GM18499 (cell line): Measurements from ENCODE around the gene POLR2H.
"Not testable (repeated sequence)": the region's sequence is repeated elsewhere in the genome, so short reads cannot be mapped to it uniquely, and the experiment has no call there.

ENCODE experiments used
- ATAC-seq: cut with Tn5 transposase; IDR thresholded peaks from one replicate; pipeline ENCODE4 v1.9.1; 2021; ENCODE audit warnings: moderate number of reproducible peaks; ENCODE audit not compliant: insufficient read depth, unreplicated experiment

POLR2H gene

GRCh38 chr3:184335291-184335660 is 26.2 kb upstream of the POLR2H start:
- no peak for ATAC-seq

GRCh38 chr3:184335661-184336546 is 25.6 kb upstream of the POLR2H start:
- no peak for ATAC-seq

- ATAC-seq = no peak
These were observed 24.7 kb upstream of the POLR2H start for GRCh38 chr3:184336547-184337398.

- no peak for ATAC-seq
These were observed 24.2 kb upstream of the POLR2H start, which contains the start of gene FAM131A for GRCh38 chr3:184337399-184337714. Gene FAM131A (plus strand): TSS chr3:184337600. CDS start chr3:184337631, 31 bp downstream.

DNA sequence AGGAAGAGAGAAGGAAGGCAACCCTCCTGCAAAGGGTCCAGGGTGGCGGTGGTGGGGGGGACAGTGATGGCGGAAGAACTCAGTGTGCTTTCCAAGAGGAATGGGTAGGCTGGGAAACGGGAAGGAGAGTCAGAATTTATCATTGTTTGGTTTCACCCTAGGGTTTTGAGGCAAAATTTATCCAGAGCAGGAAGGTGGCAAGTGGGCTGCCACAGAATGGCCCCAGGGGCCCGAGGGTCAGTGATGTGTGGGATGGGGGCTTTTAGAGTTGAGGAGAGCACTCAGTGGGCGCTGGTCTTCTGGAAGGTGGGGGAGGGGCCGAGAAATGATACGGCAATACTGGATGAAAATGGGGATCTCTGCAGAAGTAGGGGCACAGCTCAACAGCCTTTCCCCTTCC is 23.5 kb upstream of the POLR2H start:
- ATAC-seq = no peak

GRCh38 chr3:184338511-184338945 is 23.0 kb upstream of the POLR2H start:
- ATAC-seq = no peak

DNA sequence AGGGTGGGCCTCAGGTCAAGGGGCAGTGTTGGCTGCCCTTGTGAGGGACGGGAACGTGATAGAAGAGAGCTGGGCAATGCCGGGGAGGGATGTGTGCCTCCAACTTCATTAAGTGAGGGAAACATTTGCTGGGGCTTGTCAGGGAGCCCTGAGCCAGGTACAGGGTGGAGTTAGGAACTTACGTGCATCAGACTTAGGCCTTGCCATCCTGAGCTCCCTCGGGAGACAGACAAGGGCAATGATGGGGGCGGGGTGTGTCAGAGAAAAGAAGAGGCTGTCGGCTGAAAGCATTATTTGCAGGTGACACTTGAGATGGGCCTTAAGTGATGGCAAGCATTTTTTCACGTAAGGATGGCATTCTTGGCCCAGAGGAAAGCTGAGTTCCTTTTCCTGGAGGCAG is 22.5 kb upstream of the POLR2H start:
- no peak for ATAC-seq

DNA sequence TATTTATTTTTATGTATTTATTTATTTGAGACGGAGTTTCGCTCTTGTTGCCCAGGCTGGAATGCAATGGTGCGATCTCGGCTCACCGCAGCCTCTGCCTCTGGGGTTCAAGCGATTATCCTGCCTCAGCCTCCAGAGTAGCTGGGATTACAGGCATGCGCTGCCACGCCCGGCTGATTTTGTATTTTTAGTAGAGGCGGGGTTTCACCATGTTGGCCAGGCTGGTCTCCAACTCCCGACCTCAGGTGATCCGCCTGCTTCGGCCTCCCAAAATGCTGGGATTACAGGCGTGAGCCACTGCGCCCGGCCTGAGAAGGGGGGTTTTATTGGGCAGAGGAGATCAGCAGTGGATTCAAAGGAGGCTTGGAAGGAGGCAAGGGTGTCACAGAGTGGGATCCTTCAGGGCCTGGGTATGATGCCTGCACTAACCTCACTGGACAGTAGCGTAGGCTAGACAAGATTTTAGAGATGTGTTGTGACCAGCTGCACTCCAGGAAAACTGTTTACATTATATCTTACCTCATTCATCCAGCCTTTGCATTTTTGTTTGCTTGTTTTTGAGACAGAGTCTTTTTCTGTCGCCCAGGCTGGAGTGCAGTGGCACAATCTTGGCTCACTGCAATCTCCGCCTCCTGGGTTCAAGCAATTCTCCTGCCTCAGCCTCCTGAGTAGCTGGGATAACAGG is 21.9 kb upstream of the POLR2H start:
- not testable (repeated sequence) for ATAC-seq

DNA sequence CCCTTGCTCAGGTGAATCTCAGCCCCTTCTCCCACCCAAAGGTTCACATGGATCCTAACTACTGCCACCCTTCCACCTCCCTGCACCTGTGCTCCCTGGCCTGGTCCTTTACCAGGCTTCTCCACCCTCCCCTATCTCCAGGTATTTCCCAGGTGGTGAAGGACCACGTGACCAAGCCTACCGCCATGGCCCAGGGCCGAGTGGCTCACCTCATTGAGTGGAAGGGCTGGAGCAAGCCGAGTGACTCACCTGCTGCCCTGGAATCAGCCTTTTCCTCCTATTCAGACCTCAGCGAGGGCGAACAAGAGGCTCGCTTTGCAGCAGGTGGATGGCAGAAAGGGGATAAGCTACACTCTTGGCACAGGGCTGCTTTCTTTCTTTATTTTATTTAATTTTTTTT is 19.6 kb upstream of the POLR2H start:
- no peak for ATAC-seq

DNA sequence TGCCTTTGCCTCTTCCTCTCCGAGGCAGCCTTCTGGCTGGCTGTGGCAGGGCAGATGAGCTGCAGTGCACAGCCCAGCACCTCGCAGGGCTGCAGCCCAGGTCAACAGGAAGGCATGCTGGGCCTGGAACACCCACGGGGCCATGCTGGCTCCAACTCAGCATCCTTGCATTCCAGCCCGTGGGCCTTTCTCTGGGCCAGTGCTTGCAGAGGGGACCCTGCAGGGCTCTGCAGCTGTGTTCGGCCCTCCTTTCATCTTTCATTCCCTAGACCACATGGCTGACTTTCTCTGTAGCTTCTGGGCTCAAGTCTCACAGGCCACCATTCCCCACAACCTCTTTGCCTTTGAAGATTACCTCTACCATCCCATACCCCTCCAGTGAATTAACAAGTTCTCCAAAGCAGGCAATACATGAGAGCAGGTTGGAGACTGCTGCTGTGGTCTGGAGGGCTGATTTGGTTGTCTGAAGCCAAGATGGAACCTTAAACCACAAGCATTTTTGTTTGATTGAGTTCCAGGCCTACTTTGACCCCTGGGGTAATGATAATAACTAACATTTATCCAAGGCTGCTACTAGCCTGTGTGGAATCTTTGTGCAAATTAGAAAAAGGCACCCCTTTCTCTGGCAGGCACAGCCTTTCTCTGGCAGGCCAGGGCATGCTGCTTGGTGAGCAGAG is 18.2 kb upstream of the POLR2H start:
- no peak for ATAC-seq

DNA sequence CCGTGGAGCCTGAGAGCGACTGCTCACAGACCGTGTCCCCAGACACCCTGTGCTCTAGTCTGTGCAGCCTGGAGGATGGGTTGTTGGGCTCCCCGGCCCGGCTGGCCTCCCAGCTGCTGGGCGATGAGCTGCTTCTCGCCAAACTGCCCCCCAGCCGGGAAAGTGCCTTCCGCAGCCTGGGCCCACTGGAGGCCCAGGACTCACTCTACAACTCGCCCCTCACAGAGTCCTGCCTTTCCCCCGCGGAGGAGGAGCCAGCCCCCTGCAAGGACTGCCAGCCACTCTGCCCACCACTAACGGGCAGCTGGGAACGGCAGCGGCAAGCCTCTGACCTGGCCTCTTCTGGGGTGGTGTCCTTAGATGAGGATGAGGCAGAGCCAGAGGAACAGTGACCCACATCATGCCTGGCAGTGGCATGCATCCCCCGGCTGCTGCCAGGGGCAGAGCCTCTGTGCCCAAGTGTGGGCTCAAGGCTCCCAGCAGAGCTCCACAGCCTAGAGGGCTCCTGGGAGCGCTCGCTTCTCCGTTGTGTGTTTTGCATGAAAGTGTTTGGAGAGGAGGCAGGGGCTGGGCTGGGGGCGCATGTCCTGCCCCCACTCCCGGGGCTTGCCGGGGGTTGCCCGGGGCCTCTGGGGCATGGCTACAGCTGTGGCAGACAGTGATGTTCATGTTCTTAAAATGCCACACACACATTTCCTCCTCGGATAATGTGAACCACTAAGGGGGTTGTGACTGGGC is 16.8 kb upstream of the POLR2H start:
- ATAC-seq = no peak

- no peak for ATAC-seq
These were observed 16.0 kb upstream of the POLR2H start for GRCh38 chr3:184345317-184346144.

- no peak for ATAC-seq
These were observed 14.9 kb upstream of the POLR2H start for GRCh38 chr3:184346480-184347190.

DNA sequence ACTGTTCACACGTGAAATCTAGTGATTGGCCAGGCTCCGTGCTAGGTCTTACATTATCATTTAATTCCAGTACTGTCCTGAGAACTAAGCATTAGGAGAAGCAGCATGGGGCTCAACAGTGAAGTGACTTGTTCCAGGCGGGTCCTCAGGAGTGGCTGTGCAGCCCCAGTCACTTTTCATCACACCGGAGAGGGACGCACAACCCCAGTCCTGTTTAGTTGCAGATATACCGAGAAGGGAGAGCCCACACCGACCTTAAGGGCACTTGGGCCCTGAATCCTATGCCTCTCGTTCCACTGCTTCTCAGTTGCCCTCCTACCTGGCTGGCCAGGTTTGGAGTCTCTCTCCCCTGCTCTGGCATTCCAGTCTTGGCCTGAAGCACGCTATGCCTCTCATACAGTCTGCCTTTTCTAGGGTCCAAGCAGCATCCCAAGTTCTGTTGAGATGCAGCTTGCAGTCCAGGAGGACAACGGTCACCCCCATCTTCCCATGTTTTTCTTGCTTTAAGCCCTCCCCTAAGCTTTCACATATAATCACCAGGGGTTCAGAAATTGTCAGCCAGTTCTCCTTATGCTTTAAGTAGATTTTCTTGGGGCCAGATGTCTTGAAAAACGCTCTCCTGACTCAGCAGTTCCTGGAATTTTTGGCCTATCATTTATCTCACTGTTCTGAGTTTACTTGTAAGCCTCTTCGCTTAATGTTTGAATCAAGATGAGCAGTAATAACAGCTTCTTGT is 14.0 kb upstream of the POLR2H start:
- ATAC-seq = no peak

- ATAC-seq = no peak
These were observed 13.5 kb upstream of the POLR2H start for GRCh38 chr3:184348057-184348382.

GRCh38 chr3:184349563-184350470 is 11.7 kb upstream of the POLR2H start:
- ATAC-seq = no peak

DNA sequence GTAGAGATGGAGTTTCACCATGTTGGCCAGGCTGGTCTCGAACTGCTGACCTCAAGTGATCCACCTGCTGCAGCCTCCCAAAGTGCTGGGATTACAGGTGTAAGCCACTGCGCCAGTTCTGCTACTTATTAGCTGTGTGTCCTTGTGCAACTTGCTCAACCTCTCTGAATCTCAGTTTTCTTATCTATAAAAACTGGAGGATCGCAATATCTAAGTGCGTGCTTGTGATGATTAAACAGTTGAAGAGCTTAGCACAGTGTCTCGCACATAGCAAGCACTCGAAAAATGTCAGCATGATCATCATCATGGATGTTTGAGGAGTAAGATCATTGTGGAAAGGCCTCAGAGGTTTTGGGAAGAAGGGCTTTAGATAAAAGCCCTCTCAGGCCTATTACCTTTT is 10.9 kb upstream of the POLR2H start:
- no peak for ATAC-seq
